Panc1 (cell line): ENCODE results near the gene CCDC167. TPM values are rescaled to one million over a fixed set of nuclear protein-coding genes. Genes with fewer than 3 reads are reported as not detected.
A peak's percentile ranks its signal among the peaks of the same experiment; 100 is the strongest.

Experiments
- ATAC-seq: fragments of 200-7000 bp; cut with Tn5 transposase; 2 replicates; pipeline ENCODE4 v1.9.1; 2020; ENCODE audit warnings: mild to moderate bottlenecking, moderate library complexity
- BruUV-seq: library from RNA; stranded (reverse); fragments of 400-500 nt; replicated peaks from 2 replicates; lab custom pipeline; 2021; lab: Mats Ljungman, UMichigan
- CTCF ChIA-PET: fragments of 300-600 bp; sonication (Branson Sonifier 250); formaldehyde crosslinking; loops from one replicate; lab custom pipeline; 2022; ENCODE audit warnings: antibody characterized with exemption; lab: Charles Lee
- POLR2A ChIA-PET: fragments of 300-600 bp; sonication (Branson Sonifier 250); formaldehyde crosslinking; loops from one replicate; lab custom pipeline; 2022; ENCODE audit warnings: antibody characterized with exemption; lab: Charles Lee
- DNase-seq: peaks from one replicate; pipeline ENCODE4 v3.0.0-alpha.2; 2010; ENCODE audit warnings: low read depth, low spot score
- H3K27ac ChIP-seq: 2 replicates; pipeline ENCODE4 v1.5.1; 2011; ENCODE audit warnings: mild to moderate bottlenecking, low read length, inconsistent platforms
- H3K27me3 ChIP-seq: fragments of 200-500 bp; sonication (Bioruptor generic); 2 replicates; pipeline ENCODE4 v1.6.0; 2014; ENCODE audit warnings: low read length, inconsistent platforms; ENCODE audit not compliant: control insufficient read depth, insufficient read depth
- H3K36me3 ChIP-seq: fragments of 200-500 bp; sonication (Bioruptor generic); 2 replicates; pipeline ENCODE4 v1.5.1; 2014; ENCODE audit warnings: inconsistent platforms, mild to moderate bottlenecking, low read length, moderate library complexity; ENCODE audit not compliant: control insufficient read depth, insufficient read depth
- H3K4me1 ChIP-seq: 2 replicates; pipeline ENCODE4 v1.5.1; 2011; ENCODE audit warnings: inconsistent platforms, mild to moderate bottlenecking, low read length, moderate library complexity; ENCODE audit not compliant: control insufficient read depth, insufficient read depth
- H3K4me3 ChIP-seq, 2 experiments: 2 replicates each; pipeline ENCODE4 v1.5.1; 2011 to 2012; ENCODE audit warnings: low read depth in 2 of 2, low read length in 2 of 2, mild to moderate bottlenecking in 2 of 2, inconsistent platforms in 1 of 2, moderate library complexity in 1 of 2
- H3K9me3 ChIP-seq: fragments of 200-500 bp; sonication (Bioruptor generic); 2 replicates; pipeline ENCODE4 v1.5.1; 2014; ENCODE audit warnings: low read depth, mild to moderate bottlenecking, inconsistent platforms, low read length, moderate library complexity; ENCODE audit not compliant: control insufficient read depth, insufficient read depth
- POLR2AphosphoS5 ChIP-seq: IDR thresholded peaks from 2 replicates; pipeline ENCODE4 v1.6.1; 2012; ENCODE audit warnings: mild to moderate bottlenecking, low read depth, low read length, moderate library complexity
- SIN3A ChIP-seq: IDR thresholded peaks from 2 replicates; pipeline ENCODE4 v1.6.1; 2012; ENCODE audit warnings: low read depth, mild to moderate bottlenecking, low read length, moderate library complexity, borderline replicate concordance; ENCODE audit not compliant: insufficient read depth
- TCF7L2 ChIP-seq: IDR thresholded peaks from 2 replicates; pipeline ENCODE4 v1.6.1; 2011; ENCODE audit warnings: mild to moderate bottlenecking, low read depth, low read length, inconsistent platforms
- in situ Hi-C: cut with HindIII; loops from 2 replicates; pipeline ENCODE4 v1.10.0; 2016; ENCODE audit warnings: low sequenced_read_pairs, low pct_unique_long_range_greater_than_20kb
- intact Hi-C: fragments of 100-400 bp; cut with micrococcal nuclease; formaldehyde crosslinking; loops from one replicate; pipeline ENCODE4 v1.10.0; 2022; ENCODE audit not compliant: unreplicated experiment
- total RNA-seq: library from RNA; stranded (reverse); gene quantifications from one replicate; pipeline ENCODE4 v1.2.1, GENCODE V29; 2021; ENCODE audit not compliant: unreplicated experiment
- TF ChIP-seq, protein P1 (sequence below), 2 experiments: IDR thresholded peaks; 2 replicates each; pipeline ENCODE4 v1.6.1; 2011 to 2012; ENCODE audit warnings: low read depth in 2 of 2, control low read depth in 1 of 2, low read length in 1 of 2, mild to moderate bottlenecking in 1 of 2, moderate library complexity in 1 of 2; ENCODE audit not compliant: insufficient read depth in 1 of 2
- TF ChIP-seq, protein P2 (sequence below): fragments of 450-650 bp; IDR thresholded peaks from 2 replicates; pipeline ENCODE4 v1.5.1; 2017; ENCODE audit warnings: mild to moderate bottlenecking

The CCDC167 gene
- total RNA-seq, 1 experiment from 2014 or later: 57.6 TPM

DNA sequence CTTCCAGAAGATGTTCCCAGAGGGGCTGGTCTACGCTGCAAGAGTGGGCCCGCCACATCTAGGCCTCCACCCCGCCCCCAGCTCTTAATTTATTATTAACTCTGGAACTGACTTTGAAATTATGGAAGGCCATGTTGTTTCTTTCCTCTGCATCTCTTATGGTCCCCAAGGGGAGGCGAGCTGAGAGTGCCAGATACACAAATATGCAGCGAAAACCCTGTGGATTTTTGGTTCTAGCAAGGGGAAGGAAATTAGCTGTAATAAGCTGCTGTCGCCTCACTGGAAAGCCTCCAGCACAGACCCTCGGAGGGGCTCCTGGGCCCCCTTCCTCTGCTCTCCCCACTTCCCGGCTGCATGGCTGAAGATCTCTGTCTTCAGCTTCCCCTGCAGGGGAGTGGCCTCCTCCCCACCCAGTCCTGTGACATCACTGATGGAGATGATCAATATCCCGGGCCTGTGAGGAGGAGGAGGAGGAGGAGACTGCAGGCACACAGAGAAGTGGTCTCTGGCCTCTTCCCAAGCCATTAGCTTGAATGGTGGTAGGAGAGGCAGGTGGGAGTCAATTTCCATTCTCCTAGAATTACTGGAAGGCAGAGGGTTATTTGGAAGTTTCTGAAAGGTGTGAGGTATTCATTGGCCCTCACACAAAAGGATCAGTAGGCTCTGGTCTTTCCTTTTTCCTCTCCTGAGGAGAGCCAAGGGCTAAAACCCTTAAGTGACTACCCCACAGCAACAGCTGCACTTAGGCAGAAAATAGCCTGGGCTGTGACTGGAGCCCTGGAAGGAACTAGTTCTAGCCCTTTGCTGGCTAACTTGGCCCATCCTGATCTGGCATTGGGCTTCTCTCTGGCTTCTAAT, 39.7 kb upstream of the CCDC167 start:
- no peaks in the 10 kb centered on the region for H3K27me3 ChIP-seq
- H3K4me3 ChIP-seq: no peak overlapping the region
- H3K36me3 ChIP-seq: no peaks in the 10 kb centered on the region
- intact Hi-C loops: no loop called here
- peak overlapping the region; percentile 57 for H3K27ac ChIP-seq
- H3K4me1 ChIP-seq: peaks cover 32% of the 10 kb centered on the region
- ChIA-PET POLR2A (no interaction called here), CTCF (interaction anchor here (0.6 to 2.0 kb wide), 4 partner anchors 26 to 153 kb away, joined by 3 to 14 read pairs (median 8); no protein-coding TSS in a partner anchor)
- TF ChIP-seq, protein P1, sequence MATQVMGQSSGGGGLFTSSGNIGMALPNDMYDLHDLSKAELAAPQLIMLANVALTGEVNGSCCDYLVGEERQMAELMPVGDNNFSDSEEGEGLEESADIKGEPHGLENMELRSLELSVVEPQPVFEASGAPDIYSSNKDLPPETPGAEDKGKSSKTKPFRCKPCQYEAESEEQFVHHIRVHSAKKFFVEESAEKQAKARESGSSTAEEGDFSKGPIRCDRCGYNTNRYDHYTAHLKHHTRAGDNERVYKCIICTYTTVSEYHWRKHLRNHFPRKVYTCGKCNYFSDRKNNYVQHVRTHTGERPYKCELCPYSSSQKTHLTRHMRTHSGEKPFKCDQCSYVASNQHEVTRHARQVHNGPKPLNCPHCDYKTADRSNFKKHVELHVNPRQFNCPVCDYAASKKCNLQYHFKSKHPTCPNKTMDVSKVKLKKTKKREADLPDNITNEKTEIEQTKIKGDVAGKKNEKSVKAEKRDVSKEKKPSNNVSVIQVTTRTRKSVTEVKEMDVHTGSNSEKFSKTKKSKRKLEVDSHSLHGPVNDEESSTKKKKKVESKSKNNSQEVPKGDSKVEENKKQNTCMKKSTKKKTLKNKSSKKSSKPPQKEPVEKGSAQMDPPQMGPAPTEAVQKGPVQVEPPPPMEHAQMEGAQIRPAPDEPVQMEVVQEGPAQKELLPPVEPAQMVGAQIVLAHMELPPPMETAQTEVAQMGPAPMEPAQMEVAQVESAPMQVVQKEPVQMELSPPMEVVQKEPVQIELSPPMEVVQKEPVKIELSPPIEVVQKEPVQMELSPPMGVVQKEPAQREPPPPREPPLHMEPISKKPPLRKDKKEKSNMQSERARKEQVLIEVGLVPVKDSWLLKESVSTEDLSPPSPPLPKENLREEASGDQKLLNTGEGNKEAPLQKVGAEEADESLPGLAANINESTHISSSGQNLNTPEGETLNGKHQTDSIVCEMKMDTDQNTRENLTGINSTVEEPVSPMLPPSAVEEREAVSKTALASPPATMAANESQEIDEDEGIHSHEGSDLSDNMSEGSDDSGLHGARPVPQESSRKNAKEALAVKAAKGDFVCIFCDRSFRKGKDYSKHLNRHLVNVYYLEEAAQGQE (IDR thresholded peaks at IDR 0.05; ENCODE audit: insufficient read depth in 1 of 2, low read depth in 2 of 2, low read length in 1 of 2): no peak
- no peak for TF ChIP-seq POLR2AphosphoS5
- TF ChIP-seq, protein P2, sequence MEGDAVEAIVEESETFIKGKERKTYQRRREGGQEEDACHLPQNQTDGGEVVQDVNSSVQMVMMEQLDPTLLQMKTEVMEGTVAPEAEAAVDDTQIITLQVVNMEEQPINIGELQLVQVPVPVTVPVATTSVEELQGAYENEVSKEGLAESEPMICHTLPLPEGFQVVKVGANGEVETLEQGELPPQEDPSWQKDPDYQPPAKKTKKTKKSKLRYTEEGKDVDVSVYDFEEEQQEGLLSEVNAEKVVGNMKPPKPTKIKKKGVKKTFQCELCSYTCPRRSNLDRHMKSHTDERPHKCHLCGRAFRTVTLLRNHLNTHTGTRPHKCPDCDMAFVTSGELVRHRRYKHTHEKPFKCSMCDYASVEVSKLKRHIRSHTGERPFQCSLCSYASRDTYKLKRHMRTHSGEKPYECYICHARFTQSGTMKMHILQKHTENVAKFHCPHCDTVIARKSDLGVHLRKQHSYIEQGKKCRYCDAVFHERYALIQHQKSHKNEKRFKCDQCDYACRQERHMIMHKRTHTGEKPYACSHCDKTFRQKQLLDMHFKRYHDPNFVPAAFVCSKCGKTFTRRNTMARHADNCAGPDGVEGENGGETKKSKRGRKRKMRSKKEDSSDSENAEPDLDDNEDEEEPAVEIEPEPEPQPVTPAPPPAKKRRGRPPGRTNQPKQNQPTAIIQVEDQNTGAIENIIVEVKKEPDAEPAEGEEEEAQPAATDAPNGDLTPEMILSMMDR: no peak
- TF ChIP-seq SIN3A: no peak
- no peak for TF ChIP-seq TCF7L2
- no peaks in the 10 kb centered on the region for H3K9me3 ChIP-seq
- DNase-seq (no peak), ATAC-seq (no peak)
- in situ Hi-C loops: no loop called here
- no TSS peak for BruUV-seq

DNA sequence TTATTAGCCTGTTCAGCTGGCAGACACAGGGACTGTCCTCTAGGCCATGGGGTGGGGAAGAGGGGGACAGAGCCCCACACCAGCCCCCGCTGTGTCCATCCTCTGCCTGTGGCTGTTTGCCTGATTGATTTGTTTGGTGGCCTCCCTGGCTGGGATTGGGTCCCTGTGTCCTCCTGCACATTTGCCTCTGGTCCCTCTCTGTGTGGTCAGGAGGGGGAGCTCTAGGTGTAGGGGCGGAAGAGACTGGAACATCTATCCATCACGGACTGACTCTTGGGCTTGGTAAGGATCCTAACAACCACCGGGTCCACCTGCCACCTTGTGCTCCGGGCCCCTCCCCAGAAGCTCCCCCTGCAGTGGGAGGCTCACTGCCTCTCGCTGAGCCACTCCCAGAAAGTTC, 38.4 kb upstream of the CCDC167 start:
- in situ Hi-C loops: no loop called here
- peak; percentile 42 for DNase-seq
- ATAC-seq: peak; percentile 88
- intact Hi-C loops: loop anchor here (1.0 kb wide), 1 partner anchor 154 kb away; no protein-coding TSS in a partner anchor
- H3K9me3 ChIP-seq: no peaks in the 10 kb centered on the region
- TF ChIP-seq, protein P2: peak; percentile 88
- no peak for TF ChIP-seq POLR2AphosphoS5
- no peaks in the 10 kb centered on the region for H3K27me3 ChIP-seq
- H3K27ac ChIP-seq: peak overlapping the region; percentile 57
- no peak overlapping the region for H3K4me3 ChIP-seq
- ChIA-PET CTCF (interaction anchor here (1.0 to 2.0 kb wide), 5 partner anchors 27 to 154 kb away, joined by 3 to 14 read pairs (median 3); no protein-coding TSS in a partner anchor), POLR2A (no interaction called here)
- no TSS peak for BruUV-seq
- H3K36me3 ChIP-seq: no peaks in the 10 kb centered on the region
- peaks cover 33% of the 10 kb centered on the region for H3K4me1 ChIP-seq
